ENCODE results near the gene SS18L1. TPM values are rescaled to one million over a fixed set of nuclear protein-coding genes. Genes with fewer than 3 reads are reported as not detected.

SS18L1 gene
- total RNA-seq, 1 experiment from 2014 or later: 10.7 TPM

GRCh38 chr20:62156592-62157386 lies 13.2 kb downstream of the SS18L1 start:
- peak; percentile 29 for DNase-seq (ENCODE audit: low read depth)

GRCh38 chr20:62157387-62158087 lies 14.0 kb downstream of the SS18L1 start:
- no peak for DNase-seq (ENCODE audit: low read depth)

- no peak for DNase-seq (ENCODE audit: low read depth)
These were observed 14.5 kb downstream of the SS18L1 start for GRCh38 chr20:62158088-62158400.

- DNase-seq (ENCODE audit: low read depth): no peak
These were observed 15.0 kb downstream of the SS18L1 start for GRCh38 chr20:62158541-62158940.

GRCh38 chr20:62159052-62159451 lies 15.5 kb downstream of the SS18L1 start:
- DNase-seq (ENCODE audit: low read depth): no peak

GRCh38 chr20:62159839-62160238 lies 16.3 kb downstream of the SS18L1 start:
- peak; percentile 56 for DNase-seq (ENCODE audit: low read depth)

- DNase-seq (ENCODE audit: low read depth): no peak
These were observed 16.7 kb downstream of the SS18L1 start for GRCh38 chr20:62160253-62160652.

- DNase-seq (ENCODE audit: low read depth): no peak
These were observed 17.3 kb downstream of the SS18L1 start for GRCh38 chr20:62160876-62161275.

- DNase-seq (ENCODE audit: low read depth): no peak
These were observed 17.8 kb downstream of the SS18L1 start for GRCh38 chr20:62161347-62161746.

GRCh38 chr20:62162765-62163484 lies 19.4 kb downstream of the SS18L1 start:
- no peak for DNase-seq (ENCODE audit: low read depth)

- DNase-seq (ENCODE audit: low read depth): no peak
These were observed 19.9 kb downstream of the SS18L1 start for GRCh38 chr20:62163485-62163865.

GRCh38 chr20:62163986-62164762 lies 20.6 kb downstream of the SS18L1 start:
- DNase-seq (ENCODE audit: low read depth): no peak

- no peak for DNase-seq (ENCODE audit: low read depth)
These were observed 21.6 kb downstream of the SS18L1 start for GRCh38 chr20:62164879-62165761.

- DNase-seq (ENCODE audit: low read depth): no peak
These were observed 22.3 kb downstream of the SS18L1 start for GRCh38 chr20:62165762-62166399.

- no peak for DNase-seq (ENCODE audit: low read depth)
These were observed 23.9 kb downstream of the SS18L1 start for GRCh38 chr20:62167474-62167873.

- no peak for DNase-seq (ENCODE audit: low read depth)
These were observed 24.5 kb downstream of the SS18L1 start for GRCh38 chr20:62168061-62168460.

GRCh38 chr20:62168890-62169435 lies 25.4 kb downstream of the SS18L1 start:
- DNase-seq (ENCODE audit: low read depth): no peak

GRCh38 chr20:62170536-62170935 lies 27.0 kb downstream of the SS18L1 start:
- DNase-seq (ENCODE audit: low read depth): no peak

- no peak for DNase-seq (ENCODE audit: low read depth)
These were observed 27.7 kb downstream of the SS18L1 start for GRCh38 chr20:62171245-62171644.

- DNase-seq (ENCODE audit: low read depth): no peak
These were observed 29.1 kb downstream of the SS18L1 start for GRCh38 chr20:62172666-62173065.

All from RPMI7951 (cell line).